ENCODE results near the gene NAT9.
A peak's percentile ranks its signal among the peaks of the same experiment; 100 is the strongest.

The NAT9 gene

GRCh38 chr17:74759243-74759801, 16.8 kb downstream of the NAT9 start:
- Histone ChIP-seq H4K12ac (ENCODE audit: low read depth, low read length) (no peak overlapping the region), H3K23ac (ENCODE audit: low read length) (no peak overlapping the region), H3K27ac (ENCODE audit: low read depth, low read length) (peak overlapping the region; percentile 58), H3K4me2 (ENCODE audit: low read length) (peak overlapping the region; percentile 32), H2BK12ac (ENCODE audit: low read length) (peak overlapping the region; percentile 74), H3K79me1 (ENCODE audit: low read length) (peaks cover 18% of the 10 kb centered on the region), H3K14ac (ENCODE audit: low read length) (peak overlapping the region; percentile 59), H2AFZ (ENCODE audit: insufficient read depth, low read length, poor library complexity) (no peak overlapping the region), H4K91ac (ENCODE audit: low read depth, low read length) (peak overlapping the region; percentile 49), H2BK5ac (ENCODE audit: low read depth, low read length, poor library complexity) (peak overlapping the region; percentile 62), H2BK120ac (ENCODE audit: insufficient read depth, low read length, poor library complexity) (peak overlapping the region; percentile 65), H3K36me3 (ENCODE audit: control insufficient read depth in 1 of 2, insufficient read depth in 2 of 2, low read length in 2 of 2) (peaks cover 0 to 2% of the 10 kb centered on the region in 2 experiments), H3K4me1 (ENCODE audit: control insufficient read depth in 1 of 2, insufficient read depth in 2 of 2, low read length in 2 of 2) (peaks cover 43 to 52% of the 10 kb centered on the region in 2 experiments), H3K79me2 (ENCODE audit: control insufficient read depth, insufficient read depth, low read length, poor library complexity) (peaks cover 23% of the 10 kb centered on the region), H4K8ac (ENCODE audit: low read depth, low read length) (peak overlapping the region; percentile 36), H3K4me3 (ENCODE audit: low read depth, low read length) (no peak overlapping the region), H3K4ac (ENCODE audit: low read depth, low read length) (peak overlapping the region; percentile 50), H3K18ac (ENCODE audit: low read length) (peak overlapping the region; percentile 81), H3K9me3 (ENCODE audit: insufficient read depth, low read depth, low read length) (peaks cover 3% of the 10 kb centered on the region), H2AK5ac (ENCODE audit: low read length) (peak overlapping the region; percentile 36), H3K27me3 (ENCODE audit: insufficient read depth, low read length) (no peaks in the 10 kb centered on the region), H3K9ac (ENCODE audit: low read length) (no peak overlapping the region)
- DNase-seq: no peak
- no CpG with 5 or more reads among the region's 9 CpGs for WGBS (ENCODE audit: extremely low coverage, insufficient coverage, insufficient read length)

- no peak overlapping the region for H3K4me2 ChIP-seq (ENCODE audit: low read length)
- H3K18ac ChIP-seq (ENCODE audit: low read length): peak overlapping the region; percentile 81
- H2BK5ac ChIP-seq (ENCODE audit: low read depth, low read length, poor library complexity): no peak overlapping the region
- H3K4me3 ChIP-seq (ENCODE audit: low read depth, low read length): no peak overlapping the region
- H3K36me3 ChIP-seq (ENCODE audit: control insufficient read depth in 1 of 2, insufficient read depth in 2 of 2, low read length in 2 of 2): peaks cover 0 to 2% of the 10 kb centered on the region in 2 experiments
- peaks cover 43 to 52% of the 10 kb centered on the region in 2 experiments for H3K4me1 ChIP-seq (ENCODE audit: control insufficient read depth in 1 of 2, insufficient read depth in 2 of 2, low read length in 2 of 2)
- H2AK5ac ChIP-seq (ENCODE audit: low read length): peak overlapping the region; percentile 42
- peak overlapping the region; percentile 50 for H3K4ac ChIP-seq (ENCODE audit: low read depth, low read length)
- H2BK12ac ChIP-seq (ENCODE audit: low read length): peak overlapping the region; percentile 39
- peak overlapping the region; percentile 3 for H2BK120ac ChIP-seq (ENCODE audit: insufficient read depth, low read length, poor library complexity)
- H3K27ac ChIP-seq (ENCODE audit: low read depth, low read length): no peak overlapping the region
- H3K79me1 ChIP-seq (ENCODE audit: low read length): peaks cover 18% of the 10 kb centered on the region
- no CpG with 5 or more reads among the region's 2 CpGs for WGBS (ENCODE audit: extremely low coverage, insufficient coverage, insufficient read length)
- peak overlapping the region; percentile 59 for H3K14ac ChIP-seq (ENCODE audit: low read length)
- H3K79me2 ChIP-seq (ENCODE audit: control insufficient read depth, insufficient read depth, low read length, poor library complexity): peaks cover 23% of the 10 kb centered on the region
- H3K9me3 ChIP-seq (ENCODE audit: insufficient read depth, low read depth, low read length): peaks cover 3% of the 10 kb centered on the region
- H4K12ac ChIP-seq (ENCODE audit: low read depth, low read length): no peak overlapping the region
- no peak overlapping the region for H3K23ac ChIP-seq (ENCODE audit: low read length)
- H4K8ac ChIP-seq (ENCODE audit: low read depth, low read length): no peak overlapping the region
- no peak for DNase-seq
- peak overlapping the region; percentile 36 for H4K91ac ChIP-seq (ENCODE audit: low read depth, low read length)
- H2AFZ ChIP-seq (ENCODE audit: insufficient read depth, low read length, poor library complexity): no peak overlapping the region
- no peaks in the 10 kb centered on the region for H3K27me3 ChIP-seq (ENCODE audit: insufficient read depth, low read length)
- H3K9ac ChIP-seq (ENCODE audit: low read length): no peak overlapping the region
Observed at GRCh38 chr17:74758848-74759168, 17.3 kb downstream of the NAT9 start.

- H3K4me2 ChIP-seq (ENCODE audit: low read length): no peak overlapping the region
- H3K23ac ChIP-seq (ENCODE audit: low read length): peak overlapping the region; percentile 22
- H2BK120ac ChIP-seq (ENCODE audit: insufficient read depth, low read length, poor library complexity): peak overlapping the region; percentile 23
- H4K91ac ChIP-seq (ENCODE audit: low read depth, low read length): peak overlapping the region; percentile 36
- H3K9ac ChIP-seq (ENCODE audit: low read length): no peak overlapping the region
- H3K79me1 ChIP-seq (ENCODE audit: low read length): peaks cover 18% of the 10 kb centered on the region
- H3K4ac ChIP-seq (ENCODE audit: low read depth, low read length): peak overlapping the region; percentile 50
- no peak overlapping the region for H4K12ac ChIP-seq (ENCODE audit: low read depth, low read length)
- H2BK5ac ChIP-seq (ENCODE audit: low read depth, low read length, poor library complexity): no peak overlapping the region
- H2BK12ac ChIP-seq (ENCODE audit: low read length): peak overlapping the region; percentile 42
- H2AFZ ChIP-seq (ENCODE audit: insufficient read depth, low read length, poor library complexity): no peak overlapping the region
- H3K79me2 ChIP-seq (ENCODE audit: control insufficient read depth, insufficient read depth, low read length, poor library complexity): peaks cover 23% of the 10 kb centered on the region
- no peak overlapping the region for H3K4me3 ChIP-seq (ENCODE audit: low read depth, low read length)
- H3K4me1 ChIP-seq (ENCODE audit: control insufficient read depth in 1 of 2, insufficient read depth in 2 of 2, low read length in 2 of 2): peaks cover 39 to 49% of the 10 kb centered on the region in 2 experiments
- H3K27me3 ChIP-seq (ENCODE audit: insufficient read depth, low read length): no peaks in the 10 kb centered on the region
- no peak overlapping the region for H3K27ac ChIP-seq (ENCODE audit: low read depth, low read length)
- H3K36me3 ChIP-seq (ENCODE audit: control insufficient read depth in 1 of 2, insufficient read depth in 2 of 2, low read length in 2 of 2): peaks cover 0 to under 1% of the 10 kb centered on the region in 2 experiments
- peaks cover 3% of the 10 kb centered on the region for H3K9me3 ChIP-seq (ENCODE audit: insufficient read depth, low read depth, low read length)
- peak overlapping the region; percentile 81 for H3K18ac ChIP-seq (ENCODE audit: low read length)
- H4K8ac ChIP-seq (ENCODE audit: low read depth, low read length): no peak overlapping the region
- no peak for DNase-seq
- H3K14ac ChIP-seq (ENCODE audit: low read length): peak overlapping the region; percentile 59
- no CpG with 5 or more reads among the region's 26 CpGs for WGBS (ENCODE audit: extremely low coverage, insufficient coverage, insufficient read length)
- H2AK5ac ChIP-seq (ENCODE audit: low read length): peak overlapping the region; percentile 49
Observed at GRCh38 chr17:74757931-74758847, 18.0 kb downstream of the NAT9 start.

GRCh38 chr17:74757502-74757901, 18.6 kb downstream of the NAT9 start:
- H2AFZ ChIP-seq (ENCODE audit: insufficient read depth, low read length, poor library complexity): no peak overlapping the region
- no peak overlapping the region for H2BK5ac ChIP-seq (ENCODE audit: low read depth, low read length, poor library complexity)
- no peak overlapping the region for H3K4me2 ChIP-seq (ENCODE audit: low read length)
- no peaks in the 10 kb centered on the region for H3K27me3 ChIP-seq (ENCODE audit: insufficient read depth, low read length)
- no peak overlapping the region for H2BK12ac ChIP-seq (ENCODE audit: low read length)
- H2AK5ac ChIP-seq (ENCODE audit: low read length): peak overlapping the region; percentile 39
- H3K18ac ChIP-seq (ENCODE audit: low read length): peak overlapping the region; percentile 20
- DNase-seq: no peak
- no peak overlapping the region for H3K14ac ChIP-seq (ENCODE audit: low read length)
- H3K4ac ChIP-seq (ENCODE audit: low read depth, low read length): peak overlapping the region; percentile 47
- no peak overlapping the region for H3K9ac ChIP-seq (ENCODE audit: low read length)
- peak overlapping the region; percentile 8 for H4K91ac ChIP-seq (ENCODE audit: low read depth, low read length)
- no peaks in the 10 kb centered on the region for H3K36me3 ChIP-seq (ENCODE audit: control insufficient read depth in 1 of 2, insufficient read depth in 2 of 2, low read length in 2 of 2)
- peaks cover 42 to 52% of the 10 kb centered on the region in 2 experiments for H3K4me1 ChIP-seq (ENCODE audit: control insufficient read depth in 1 of 2, insufficient read depth in 2 of 2, low read length in 2 of 2)
- H3K27ac ChIP-seq (ENCODE audit: low read depth, low read length): no peak overlapping the region
- H3K9me3 ChIP-seq (ENCODE audit: insufficient read depth, low read depth, low read length): peaks cover 3% of the 10 kb centered on the region
- no peak overlapping the region for H3K23ac ChIP-seq (ENCODE audit: low read length)
- peaks cover 23% of the 10 kb centered on the region for H3K79me2 ChIP-seq (ENCODE audit: control insufficient read depth, insufficient read depth, low read length, poor library complexity)
- no CpG with 5 or more reads among the region's 3 CpGs for whole genome bisulfite sequencing (ENCODE audit: extremely low coverage, insufficient coverage, insufficient read length)
- H3K79me1 ChIP-seq (ENCODE audit: low read length): peaks cover 18% of the 10 kb centered on the region
- H2BK120ac ChIP-seq (ENCODE audit: insufficient read depth, low read length, poor library complexity): no peak overlapping the region
- H3K4me3 ChIP-seq (ENCODE audit: low read depth, low read length): no peak overlapping the region
- H4K12ac ChIP-seq (ENCODE audit: low read depth, low read length): no peak overlapping the region
- H4K8ac ChIP-seq (ENCODE audit: low read depth, low read length): no peak overlapping the region

All from trophoblast cell (in vitro differentiated cells and primary cell).